Measurements from ENCODE around the gene OCEL1.
"Not testable (repeated sequence)": the region's sequence is repeated elsewhere in the genome, so short reads cannot be mapped to it uniquely, and the experiment has no call there.

Gene OCEL1, protein sequence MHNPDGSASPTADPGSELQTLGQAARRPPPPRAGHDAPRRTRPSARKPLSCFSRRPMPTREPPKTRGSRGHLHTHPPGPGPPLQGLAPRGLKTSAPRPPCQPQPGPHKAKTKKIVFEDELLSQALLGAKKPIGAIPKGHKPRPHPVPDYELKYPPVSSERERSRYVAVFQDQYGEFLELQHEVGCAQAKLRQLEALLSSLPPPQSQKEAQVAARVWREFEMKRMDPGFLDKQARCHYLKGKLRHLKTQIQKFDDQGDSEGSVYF

GRCh38 chr19:17226002-17226933, at the start of gene OCEL1:
OCEL1 (plus strand) TSS chr19:17226226; CDS start chr19:17226248, 22 bp downstream.
- DNase-seq: peak; percentile 99

DNA sequence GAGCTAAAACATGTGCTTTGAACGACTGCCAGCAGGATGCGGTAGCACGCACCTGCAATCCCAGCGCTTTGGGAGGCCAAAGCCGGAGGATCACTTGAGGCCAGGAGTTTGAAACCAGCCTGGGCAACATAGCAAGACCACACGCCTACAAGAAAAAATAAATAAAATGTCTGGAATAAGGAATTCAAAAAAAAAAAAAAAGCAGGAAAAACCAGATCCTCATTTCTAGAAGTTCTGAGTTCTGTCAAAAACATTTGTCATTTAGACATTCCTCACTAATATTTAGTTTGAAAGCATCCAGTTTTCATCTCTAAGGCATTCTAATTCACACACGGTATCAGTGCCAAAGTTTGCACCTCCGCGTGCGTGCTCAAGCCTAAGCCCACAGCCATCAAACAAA, 47.7 kb upstream of the OCEL1 start:
- DNase-seq: no peak

- no peak for DNase-seq
These were observed 44.9 kb upstream of the OCEL1 start for GRCh38 chr19:17180997-17181702.

DNA sequence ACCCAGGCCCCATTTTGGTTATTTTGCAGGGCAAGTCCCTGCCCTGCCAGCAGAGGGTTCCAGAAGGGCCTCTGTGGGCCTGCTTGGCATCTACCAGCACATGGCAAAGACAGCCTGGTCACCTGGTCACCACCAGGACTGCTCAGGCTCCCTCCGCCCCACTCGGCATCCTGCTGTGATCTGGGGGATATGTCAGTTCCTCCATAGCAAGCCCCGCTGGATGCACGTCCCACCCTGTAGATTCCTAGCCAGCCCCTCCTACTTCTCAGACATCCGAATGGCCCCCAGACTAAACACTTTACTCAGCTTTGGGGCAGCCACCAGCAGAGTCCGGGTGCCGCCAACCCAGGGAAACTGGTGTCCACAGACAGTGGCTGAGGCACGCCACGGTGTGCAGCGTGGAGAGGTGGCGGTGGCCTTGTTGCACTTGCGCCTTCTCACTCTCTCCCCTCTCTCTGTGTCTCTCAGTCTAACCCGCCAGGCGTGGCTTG, 42.7 kb upstream of the OCEL1 start:
- no peak for DNase-seq

- DNase-seq: no peak
These were observed 42.1 kb upstream of the OCEL1 start for GRCh38 chr19:17183858-17184321.

DNA sequence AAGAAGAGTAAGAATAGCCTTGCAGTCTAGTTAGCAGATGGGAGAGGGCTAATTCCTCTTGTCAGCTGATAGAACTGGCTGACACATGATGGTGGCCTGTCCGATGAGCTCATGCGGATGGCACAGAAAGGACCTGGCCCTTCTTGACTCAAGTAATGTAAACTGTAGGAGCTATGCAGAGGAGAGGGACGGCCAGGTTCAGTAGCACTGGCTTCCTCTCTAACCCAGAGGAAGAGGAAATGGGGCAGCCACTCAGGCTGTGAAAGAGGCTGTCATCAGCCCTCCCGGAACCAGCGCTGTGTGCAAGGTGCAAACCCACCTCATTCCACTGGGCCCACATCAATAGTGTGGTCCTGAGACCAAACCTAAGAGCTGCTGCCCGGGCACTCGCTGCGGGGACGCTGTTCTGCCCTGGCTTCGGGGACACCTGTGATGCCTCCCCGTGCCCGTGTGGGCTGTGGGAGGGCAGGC, 41.6 kb upstream of the OCEL1 start:
- DNase-seq: no peak

- DNase-seq: no peak
These were observed 40.4 kb upstream of the OCEL1 start for GRCh38 chr19:17185590-17185989.

- DNase-seq: not testable (repeated sequence)
These were observed 34.3 kb upstream of the OCEL1 start for GRCh38 chr19:17191736-17192135.

DNA sequence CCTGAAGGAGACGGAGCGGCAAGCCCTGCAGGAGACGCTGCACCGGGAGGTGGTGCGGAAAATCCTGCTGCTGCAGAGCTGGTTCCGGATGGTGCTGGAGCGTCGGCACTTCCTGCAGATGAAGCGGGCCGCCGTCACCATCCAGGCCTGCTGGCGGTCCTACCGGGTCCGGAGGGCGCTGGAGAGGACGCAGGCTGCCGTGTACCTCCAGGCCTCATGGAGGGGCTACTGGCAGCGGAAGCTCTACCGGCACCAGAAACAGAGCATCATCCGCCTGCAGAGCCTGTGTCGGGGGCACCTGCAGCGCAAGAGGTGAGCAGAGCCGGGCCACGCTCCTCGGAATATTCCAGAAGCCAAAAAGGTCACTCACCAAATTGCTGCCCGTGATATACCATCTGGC, 33.3 kb upstream of the OCEL1 start:
- peak; percentile 21 for DNase-seq

DNA sequence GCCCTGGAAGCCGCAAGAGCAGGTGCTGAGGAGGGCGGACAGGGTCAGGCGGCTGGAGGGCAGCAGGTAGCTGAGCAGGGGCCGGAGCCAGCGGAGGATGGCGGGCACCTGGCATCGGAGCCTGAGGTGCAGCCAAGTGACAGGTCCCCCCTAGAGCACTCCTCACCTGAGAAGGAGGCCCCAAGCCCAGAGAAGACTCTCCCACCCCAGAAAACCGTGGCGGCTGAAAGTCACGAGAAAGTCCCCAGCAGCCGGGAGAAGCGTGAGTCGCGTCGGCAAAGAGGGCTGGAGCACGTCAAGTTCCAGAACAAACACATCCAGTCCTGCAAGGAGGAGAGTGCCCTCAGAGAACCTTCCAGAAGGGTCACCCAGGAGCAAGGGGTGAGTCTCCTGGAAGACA, 31.4 kb upstream of the OCEL1 start:
- DNase-seq: peak; percentile 14

GRCh38 chr19:17195106-17195505, 30.9 kb upstream of the OCEL1 start:
- DNase-seq: peak; percentile 27

GRCh38 chr19:17196610-17197009, 29.4 kb upstream of the OCEL1 start:
- no peak for DNase-seq

GRCh38 chr19:17197666-17198065, 28.4 kb upstream of the OCEL1 start:
- DNase-seq: peak; percentile 10

GRCh38 chr19:17200408-17201079, 25.5 kb upstream of the OCEL1 start:
- DNase-seq: peak; percentile 25

DNA sequence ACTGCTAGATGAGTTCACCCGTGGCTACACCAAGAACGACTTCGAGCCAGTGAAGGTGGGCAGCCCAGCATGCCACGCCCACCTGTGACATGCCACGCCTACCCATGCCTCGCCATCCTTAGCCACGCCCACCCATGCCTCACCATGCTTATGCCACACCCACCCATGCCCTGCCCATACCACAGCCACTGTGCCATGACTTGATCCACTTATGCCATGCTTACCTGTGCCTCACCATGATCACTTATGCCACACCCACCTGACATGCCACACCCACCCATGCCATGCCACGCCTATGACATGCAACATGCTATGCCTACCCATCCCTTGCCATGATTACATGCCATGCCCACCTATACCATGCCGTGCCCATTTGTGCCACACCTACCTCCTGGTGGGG, 23.8 kb upstream of the OCEL1 start:
- no peak for DNase-seq

- no peak for DNase-seq
These were observed 23.3 kb upstream of the OCEL1 start for GRCh38 chr19:17202713-17203112.

GRCh38 chr19:17205237-17206140, 20.5 kb upstream of the OCEL1 start:
- DNase-seq: peak; percentile 46

GRCh38 chr19:17206736-17207581, 19.1 kb upstream of the OCEL1 start:
- peak; percentile 16 for DNase-seq

DNA sequence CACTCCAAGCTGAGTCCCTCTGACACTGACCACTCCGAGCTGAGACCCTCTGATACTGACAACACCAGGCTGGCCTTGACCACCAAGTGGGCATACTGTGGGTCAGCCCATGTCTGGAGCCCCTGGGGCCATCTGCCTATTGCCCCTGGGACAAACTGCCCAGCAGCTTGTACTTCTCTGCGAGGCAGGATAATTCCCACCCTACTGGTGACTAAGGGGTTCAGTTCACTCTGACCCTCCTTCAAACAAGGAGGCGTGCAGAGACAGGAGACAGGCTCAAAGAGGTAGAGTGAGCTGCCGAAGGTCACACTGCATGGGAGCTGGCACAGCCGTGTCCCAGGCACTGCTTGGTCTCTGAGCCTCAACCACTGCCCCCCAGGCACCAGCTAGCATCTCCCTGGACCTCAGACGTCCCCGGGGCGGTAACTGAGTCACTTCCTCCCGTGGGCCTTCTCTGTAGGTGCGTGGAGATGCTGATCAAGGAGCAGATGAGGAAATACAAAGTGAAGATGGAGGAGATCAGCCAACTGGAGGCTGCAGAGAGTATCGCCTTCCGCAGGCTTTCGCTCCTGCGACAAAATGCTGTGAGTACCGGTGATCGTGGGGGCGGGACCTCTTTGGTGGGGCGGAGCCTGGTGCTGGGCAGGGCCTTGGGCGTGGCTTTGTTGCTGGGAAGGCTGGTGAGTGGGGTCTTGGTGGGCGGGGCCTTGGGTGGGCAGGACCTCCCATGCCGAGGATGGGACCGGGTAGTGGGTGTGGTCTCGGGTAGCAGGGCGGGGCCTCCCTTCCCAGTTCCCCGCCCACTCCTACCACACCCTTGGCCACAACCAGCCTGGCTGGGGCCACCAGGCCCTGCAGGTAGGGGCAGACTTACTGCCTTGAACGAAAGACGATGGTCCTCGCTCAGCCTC, 16.6 kb upstream of the OCEL1 start:
- DNase-seq: no peak
